ENCODE measurements around the gene CREBBP.
A peak's percentile ranks its signal among the peaks of the same experiment; 100 is the strongest.
"Not testable (repeated sequence)": the region's sequence is repeated elsewhere in the genome, so short reads cannot be mapped to it uniquely, and the experiment has no call there.

CREBBP gene

GRCh38 chr16:3906363-3906762 is 25.9 kb upstream of the CREBBP start:
- Histone ChIP-seq H3K27me3 (ENCODE audit: low read depth) (no peaks in the 10 kb centered on the region), H3K36me3 (replicated peaks) (no peaks in the 10 kb centered on the region), H3K4me3 (no peak overlapping the region), H3K4me1 (no peaks in the 10 kb centered on the region), H3K9me3 (no peaks in the 10 kb centered on the region)
- no peak for DNase-seq (ENCODE audit: low spot score in 2 of 2)
- in situ Hi-C loops (cut with MboI; ENCODE audit: low sequenced_read_pairs): no loop called here

- no peaks in the 10 kb centered on the region for H3K4me1 ChIP-seq
- H3K36me3 ChIP-seq (replicated peaks): no peaks in the 10 kb centered on the region
- no peaks in the 10 kb centered on the region for H3K27me3 ChIP-seq (ENCODE audit: low read depth)
- H3K9me3 ChIP-seq: no peaks in the 10 kb centered on the region
- no peak for DNase-seq (ENCODE audit: low spot score in 2 of 2)
- in situ Hi-C loops (cut with MboI; ENCODE audit: low sequenced_read_pairs): no loop called here
- no peak overlapping the region for H3K4me3 ChIP-seq
These were observed 24.4 kb upstream of the CREBBP start for GRCh38 chr16:3904875-3905274.

- H3K36me3 ChIP-seq (replicated peaks): no peaks in the 10 kb centered on the region
- no peak for DNase-seq (ENCODE audit: low spot score in 2 of 2)
- in situ Hi-C loops (cut with MboI; ENCODE audit: low sequenced_read_pairs): no loop called here
- H3K27me3 ChIP-seq (ENCODE audit: low read depth): no peaks in the 10 kb centered on the region
- H3K4me3 ChIP-seq: no peak overlapping the region
- no peaks in the 10 kb centered on the region for H3K4me1 ChIP-seq
- H3K9me3 ChIP-seq: 0 out of 2 replicates have a peak, but pooled peaks cover 7% of the 10 kb centered on the region
These were observed 9.6 kb upstream of the CREBBP start for GRCh38 chr16:3890091-3890490.

- no peaks in the 10 kb centered on the region for H3K27me3 ChIP-seq (ENCODE audit: low read depth)
- DNase-seq (ENCODE audit: low spot score in 2 of 2): no peak
- in situ Hi-C loops (cut with MboI; ENCODE audit: low sequenced_read_pairs): no loop called here
- H3K36me3 ChIP-seq (replicated peaks): no peaks in the 10 kb centered on the region
- H3K9me3 ChIP-seq: 0 out of 2 replicates have a peak, but pooled peaks cover 7% of the 10 kb centered on the region
- H3K4me1 ChIP-seq: no peaks in the 10 kb centered on the region
- no peak overlapping the region for H3K4me3 ChIP-seq
These were observed 8.5 kb upstream of the CREBBP start for GRCh38 chr16:3889059-3889458.

- H3K27me3 ChIP-seq (ENCODE audit: low read depth); H3K9me3 ChIP-seq; DNase-seq (ENCODE audit: low spot score in 2 of 2); H3K4me3 ChIP-seq; in situ Hi-C loops (cut with MboI; ENCODE audit: low sequenced_read_pairs); H3K36me3 ChIP-seq (replicated peaks): not testable (repeated sequence)
- H3K4me1 ChIP-seq: peaks cover 17% of the 10 kb centered on the region
These were observed 5.5 kb upstream of the CREBBP start for GRCh38 chr16:3885999-3886398.

GRCh38 chr16:3884398-3884797 is 3.9 kb upstream of the CREBBP start:
- H3K4me1 ChIP-seq: peaks cover 18% of the 10 kb centered on the region
- no peaks in the 10 kb centered on the region for H3K36me3 ChIP-seq (replicated peaks)
- DNase-seq (ENCODE audit: low spot score in 2 of 2): no peak
- in situ Hi-C loops (cut with MboI; ENCODE audit: low sequenced_read_pairs): no loop called here
- H3K9me3 ChIP-seq: 0 out of 2 replicates have a peak, but pooled peaks cover 7% of the 10 kb centered on the region
- no peaks in the 10 kb centered on the region for H3K27me3 ChIP-seq (ENCODE audit: low read depth)
- H3K4me3 ChIP-seq: no peak overlapping the region

DNA sequence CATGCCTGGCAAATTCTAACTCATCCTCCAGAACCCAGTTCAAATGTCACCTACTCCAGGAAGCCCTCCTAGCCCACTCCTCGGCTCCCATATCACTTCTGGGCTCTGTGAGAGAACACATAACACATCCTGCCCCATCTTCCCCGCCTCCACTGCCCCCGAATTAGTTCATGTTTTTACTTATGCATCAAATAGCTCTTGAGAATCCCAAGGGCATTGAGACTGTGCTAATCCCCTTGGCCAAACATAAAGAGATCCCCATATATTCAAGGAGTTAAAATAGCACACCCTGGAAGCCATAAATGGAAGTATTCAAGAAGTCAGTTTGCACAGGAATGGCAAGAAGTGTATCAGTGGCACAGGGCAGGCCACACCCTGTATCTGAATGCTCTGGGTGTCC is 2.0 kb upstream of the CREBBP start:
- in situ Hi-C loops (cut with MboI; ENCODE audit: low sequenced_read_pairs): no loop called here
- no peaks in the 10 kb centered on the region for H3K27me3 ChIP-seq (ENCODE audit: low read depth)
- H3K36me3 ChIP-seq (replicated peaks): no peaks in the 10 kb centered on the region; the same call in 1 of the 2 replicates
- H3K9me3 ChIP-seq: 0 out of 2 replicates have a peak, but pooled peaks cover 7% of the 10 kb centered on the region
- H3K4me1 ChIP-seq: peaks cover 26% of the 10 kb centered on the region
- peak; percentile 73 to 91 for DNase-seq (ENCODE audit: low spot score in 2 of 2)
- no peak overlapping the region for H3K4me3 ChIP-seq

- Histone ChIP-seq H3K4me1 (peaks cover 35% of the 10 kb centered on the region), H3K4me3 (peak overlapping the region; percentile 40), H3K27me3 (ENCODE audit: low read depth) (no peaks in the 10 kb centered on the region), H3K36me3 (replicated peaks) (no peaks in the 10 kb centered on the region; the same call in 1 of the 2 replicates), H3K9me3 (0 out of 2 replicates have a peak, but pooled peaks cover 7% of the 10 kb centered on the region)
- in situ Hi-C loops (cut with MboI; ENCODE audit: low sequenced_read_pairs): no loop called here
- no peak for DNase-seq (ENCODE audit: low spot score in 2 of 2)
These were observed 1.0 kb upstream of the CREBBP start for GRCh38 chr16:3881499-3881990.

GRCh38 chr16:3879887-3880564 is 487 bp downstream of the CREBBP start:
- in situ Hi-C loops (cut with MboI; ENCODE audit: low sequenced_read_pairs): no loop called here
- peak overlapping the region; percentile 60 for H3K4me3 ChIP-seq
- no peaks in the 10 kb centered on the region for H3K27me3 ChIP-seq (ENCODE audit: low read depth)
- H3K9me3 ChIP-seq: no peaks in the 10 kb centered on the region
- DNase-seq (ENCODE audit: low spot score in 2 of 2): peak; percentile 49 to 81
- H3K4me1 ChIP-seq: peaks cover 36% of the 10 kb centered on the region
- no peaks in the 10 kb centered on the region; the same call in 1 of the 2 replicates for H3K36me3 ChIP-seq (replicated peaks)

- in situ Hi-C loops (cut with MboI; ENCODE audit: low sequenced_read_pairs): no loop called here
- H3K27me3 ChIP-seq (ENCODE audit: low read depth): no peaks in the 10 kb centered on the region
- H3K4me3 ChIP-seq: peak overlapping the region; percentile 60
- no peaks in the 10 kb centered on the region for H3K9me3 ChIP-seq
- H3K4me1 ChIP-seq: peaks cover 36% of the 10 kb centered on the region
- peak in 1 of 2 experiments; percentile 45 for DNase-seq (ENCODE audit: low spot score in 2 of 2)
- H3K36me3 ChIP-seq (replicated peaks): no peaks in the 10 kb centered on the region; the same call in 1 of the 2 replicates
These were observed 1.1 kb downstream of the CREBBP start for GRCh38 chr16:3879258-3879886.

- Histone ChIP-seq H3K4me1 (peaks cover 43% of the 10 kb centered on the region), H3K9me3 (no peaks in the 10 kb centered on the region), H3K4me3 (peak overlapping the region; percentile 60), H3K27me3 (ENCODE audit: low read depth) (no peaks in the 10 kb centered on the region), H3K36me3 (replicated peaks) (no peaks in the 10 kb centered on the region; the same call in 1 of the 2 replicates)
- peak in 1 of 2 experiments; percentile 32 for DNase-seq (ENCODE audit: low spot score in 2 of 2)
- in situ Hi-C loops (cut with MboI; ENCODE audit: low sequenced_read_pairs): no loop called here
These were observed 1.9 kb downstream of the CREBBP start for GRCh38 chr16:3878610-3879009.

DNA sequence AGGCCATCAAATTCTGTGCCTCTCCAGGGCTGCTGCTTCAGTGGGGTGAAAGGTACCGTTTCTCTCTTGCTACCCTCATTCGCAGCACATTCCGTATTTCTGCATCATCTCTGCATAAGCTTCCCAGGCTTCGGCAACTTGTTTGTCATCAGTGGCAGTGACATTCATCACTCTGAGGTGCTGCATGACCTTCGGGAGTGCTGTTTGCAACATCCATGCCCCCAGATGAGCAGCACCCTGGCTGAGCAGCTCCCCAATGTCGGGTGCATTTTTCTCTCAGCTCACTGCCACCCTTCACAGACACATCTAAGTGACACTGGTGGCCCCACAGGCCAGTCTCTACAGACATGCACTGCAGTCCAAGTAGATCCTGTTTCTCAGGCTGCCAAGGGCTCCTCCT is 3.8 kb downstream of the CREBBP start:
- DNase-seq (ENCODE audit: low spot score in 2 of 2): no peak
- Histone ChIP-seq H3K36me3 (replicated peaks) (no peaks in the 10 kb centered on the region; the same call in 1 of the 2 replicates), H3K4me1 (peaks cover 51% of the 10 kb centered on the region), H3K9me3 (no peaks in the 10 kb centered on the region), H3K27me3 (ENCODE audit: low read depth) (no peaks in the 10 kb centered on the region), H3K4me3 (no peak overlapping the region)
- in situ Hi-C loops (cut with MboI; ENCODE audit: low sequenced_read_pairs): no loop called here

GRCh38 chr16:3876160-3876559 is 4.4 kb downstream of the CREBBP start:
- H3K27me3 ChIP-seq (ENCODE audit: low read depth): no peaks in the 10 kb centered on the region
- DNase-seq (ENCODE audit: low spot score in 2 of 2): no peak
- no peak overlapping the region for H3K4me3 ChIP-seq
- H3K36me3 ChIP-seq (replicated peaks): no peaks in the 10 kb centered on the region; the same call in 1 of the 2 replicates
- in situ Hi-C loops (cut with MboI; ENCODE audit: low sequenced_read_pairs): no loop called here
- peaks cover 52% of the 10 kb centered on the region for H3K4me1 ChIP-seq
- H3K9me3 ChIP-seq: no peaks in the 10 kb centered on the region
